Activated CD8-positive, alpha-beta memory T cell treated with anti-CD3 and anti-CD28 coated beads, Interleukin-2, amount 50 U/mL, for 24 hours (primary cell): ENCODE results near the gene TAP1.
"Not testable (repeated sequence)": the region's sequence is repeated elsewhere in the genome, so short reads cannot be mapped to it uniquely, and the experiment has no call there.

Experiments
- DNase-seq: peaks from one replicate; pipeline ENCODE4 v3.0.0-alpha.2; 2020; ENCODE audit errors: extremely low read depth

Gene TAP1

GRCh38 chr6:32839356-32839755 is 14.1 kb downstream of the TAP1 start:
- no peak for DNase-seq

GRCh38 chr6:32838114-32838958 is 15.2 kb downstream of the TAP1 start, which contains the start of gene TAP2:
TAP2 (minus strand) TSS chr6:32838739; CDS start chr6:32838233, 506 bp downstream.
- DNase-seq: peak; percentile 88

- DNase-seq: no peak
These were observed 15.8 kb downstream of the TAP1 start for GRCh38 chr6:32837651-32838113.

GRCh38 chr6:32836873-32837272 is 16.6 kb downstream of the TAP1 start:
- no peak for DNase-seq

GRCh38 chr6:32835167-32835893 is 18.2 kb downstream of the TAP1 start:
- no peak for DNase-seq

GRCh38 chr6:32833664-32834063 is 19.8 kb downstream of the TAP1 start:
- no peak for DNase-seq

- no peak for DNase-seq
These were observed 21.0 kb downstream of the TAP1 start for GRCh38 chr6:32832535-32832934.

- DNase-seq: no peak
These were observed 22.6 kb downstream of the TAP1 start for GRCh38 chr6:32830936-32831335.

- no peak for DNase-seq
These were observed 23.5 kb downstream of the TAP1 start for GRCh38 chr6:32830017-32830416.

GRCh38 chr6:32829495-32829894 is 24.0 kb downstream of the TAP1 start:
- no peak for DNase-seq

- DNase-seq: no peak
These were observed 26.5 kb downstream of the TAP1 start for GRCh38 chr6:32827025-32827424.

- DNase-seq: no peak
These were observed 27.5 kb downstream of the TAP1 start for GRCh38 chr6:32825966-32826365.

- DNase-seq: no peak
These were observed 33.8 kb downstream of the TAP1 start for GRCh38 chr6:32819729-32820128.

GRCh38 chr6:32818867-32819266 is 34.6 kb downstream of the TAP1 start:
- DNase-seq: no peak

- DNase-seq: no peak
These were observed 36.7 kb downstream of the TAP1 start, which contains the start of gene HLA-DOB for GRCh38 chr6:32816746-32817204. HLA-DOB (minus strand) TSS chr6:32817002; CDS start chr6:32816951, 51 bp downstream.

GRCh38 chr6:32815996-32816395 is 37.5 kb downstream of the TAP1 start:
- DNase-seq: no peak

GRCh38 chr6:32815115-32815514 is 38.4 kb downstream of the TAP1 start:
- no peak for DNase-seq

- DNase-seq: no peak
These were observed 39.4 kb downstream of the TAP1 start for GRCh38 chr6:32814145-32814544.

- no peak for DNase-seq
These were observed 44.3 kb downstream of the TAP1 start for GRCh38 chr6:32809171-32809570.

GRCh38 chr6:32807020-32807580 is 46.4 kb downstream of the TAP1 start:
- no peak for DNase-seq

GRCh38 chr6:32805404-32805803 is 48.1 kb downstream of the TAP1 start:
- DNase-seq: not testable (repeated sequence)

- DNase-seq: no peak
These were observed 50.1 kb downstream of the TAP1 start for GRCh38 chr6:32803416-32803815.
